ENCODE results near the gene MTRF1. TPM values are rescaled to one million over a fixed set of nuclear protein-coding genes. Genes with fewer than 3 reads are reported as not detected.

The MTRF1 gene
- total RNA-seq, 4 donors from 2014 or later, result 11.3 to 14.0 (median 12.2) TPM

DNA sequence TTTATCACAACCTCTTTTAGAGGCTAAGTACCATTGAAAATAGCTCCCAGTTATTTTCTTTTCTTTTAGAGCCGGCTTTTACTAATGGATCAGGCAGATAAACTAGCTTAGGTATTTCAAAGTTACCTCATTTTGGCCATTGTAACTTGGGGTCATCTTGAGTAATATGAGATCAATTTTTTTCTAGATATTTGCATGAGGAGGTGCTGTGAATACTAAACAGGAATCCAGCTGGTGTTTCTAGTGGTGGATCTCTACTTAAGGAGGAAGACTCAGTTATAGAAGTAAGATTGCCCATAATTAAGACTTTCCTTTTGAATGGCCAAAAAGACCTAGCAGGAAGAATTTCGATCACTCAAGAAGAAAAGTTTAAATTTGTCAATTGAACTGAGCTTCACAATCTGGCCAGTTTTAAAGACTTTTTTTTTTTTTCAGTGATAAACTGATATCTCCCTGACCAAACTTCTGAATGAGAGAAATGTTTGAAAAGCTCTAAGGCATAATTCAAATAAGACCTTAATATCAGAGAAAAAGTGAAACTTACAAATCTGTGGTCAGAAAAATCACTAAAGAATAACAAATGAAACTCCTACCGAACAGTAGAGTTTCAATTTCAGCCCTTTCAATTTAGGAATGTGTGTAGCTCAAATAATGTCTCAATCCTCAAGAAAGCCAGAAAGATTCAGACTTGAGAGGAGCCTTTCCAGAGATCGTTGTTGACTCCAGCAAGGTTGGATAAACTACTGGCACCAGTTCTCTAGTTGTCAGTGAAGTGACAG lies 36.1 kb upstream of the MTRF1 start:
- Histone ChIP-seq H3K4me3 (no peak overlapping the region), H3K9me3 (no peaks in the 10 kb centered on the region), H3K4me1 (no peaks in the 10 kb centered on the region), H3K36me3 (no peaks in the 10 kb centered on the region), H3K27me3 (no peaks in the 10 kb centered on the region), H3K27ac (no peak overlapping the region)
- intact Hi-C loops (cut with DNase I), result no loop called here
- TF ChIP-seq, protein P1, sequence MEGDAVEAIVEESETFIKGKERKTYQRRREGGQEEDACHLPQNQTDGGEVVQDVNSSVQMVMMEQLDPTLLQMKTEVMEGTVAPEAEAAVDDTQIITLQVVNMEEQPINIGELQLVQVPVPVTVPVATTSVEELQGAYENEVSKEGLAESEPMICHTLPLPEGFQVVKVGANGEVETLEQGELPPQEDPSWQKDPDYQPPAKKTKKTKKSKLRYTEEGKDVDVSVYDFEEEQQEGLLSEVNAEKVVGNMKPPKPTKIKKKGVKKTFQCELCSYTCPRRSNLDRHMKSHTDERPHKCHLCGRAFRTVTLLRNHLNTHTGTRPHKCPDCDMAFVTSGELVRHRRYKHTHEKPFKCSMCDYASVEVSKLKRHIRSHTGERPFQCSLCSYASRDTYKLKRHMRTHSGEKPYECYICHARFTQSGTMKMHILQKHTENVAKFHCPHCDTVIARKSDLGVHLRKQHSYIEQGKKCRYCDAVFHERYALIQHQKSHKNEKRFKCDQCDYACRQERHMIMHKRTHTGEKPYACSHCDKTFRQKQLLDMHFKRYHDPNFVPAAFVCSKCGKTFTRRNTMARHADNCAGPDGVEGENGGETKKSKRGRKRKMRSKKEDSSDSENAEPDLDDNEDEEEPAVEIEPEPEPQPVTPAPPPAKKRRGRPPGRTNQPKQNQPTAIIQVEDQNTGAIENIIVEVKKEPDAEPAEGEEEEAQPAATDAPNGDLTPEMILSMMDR (IDR thresholded peaks at IDR 0.05), result no peak
- TF ChIP-seq POLR2A (IDR thresholded peaks at IDR 0.05), result no peak
- WGBS, 2 donors, result 79 to 85% methylated on average over 4 of the region's 4 CpGs
- no peak for DNase-seq

GRCh38 chr13:41296879-41297646 lies 33.7 kb upstream of the MTRF1 start:
- Histone ChIP-seq H3K27me3 (no peaks in the 10 kb centered on the region), H3K27ac (no peak overlapping the region), H3K4me1 (no peaks in the 10 kb centered on the region), H3K4me3 (no peak overlapping the region), H3K9me3 (no peaks in the 10 kb centered on the region), H3K36me3 (no peaks in the 10 kb centered on the region)
- WGBS, 2 donors, result 46 to 52% methylated on average over 3 of the region's 3 CpGs
- no peak for DNase-seq
- intact Hi-C loops (cut with DNase I), result no loop called here
- TF ChIP-seq, protein P1 (IDR thresholded peaks at IDR 0.05), result no peak
- no peak for TF ChIP-seq POLR2A (IDR thresholded peaks at IDR 0.05)

GRCh38 chr13:41295973-41296372 lies 32.6 kb upstream of the MTRF1 start:
- Histone ChIP-seq H3K36me3 (no peaks in the 10 kb centered on the region), H3K27ac (no peak overlapping the region), H3K4me1 (no peaks in the 10 kb centered on the region), H3K9me3 (no peaks in the 10 kb centered on the region), H3K4me3 (no peak overlapping the region), H3K27me3 (no peaks in the 10 kb centered on the region)
- no peak for DNase-seq
- TF ChIP-seq, protein P1 (IDR thresholded peaks at IDR 0.05), result no peak
- TF ChIP-seq POLR2A (IDR thresholded peaks at IDR 0.05), result no peak
- WGBS, 2 donors, result 91 to 95% methylated on average over 1 of the region's 1 CpG
- intact Hi-C loops (cut with DNase I), result no loop called here

- TF ChIP-seq, protein P1 (IDR thresholded peaks at IDR 0.05), result no peak
- no peak for TF ChIP-seq POLR2A (IDR thresholded peaks at IDR 0.05)
- H3K4me3 ChIP-seq, result no peak overlapping the region
- 92 to 95% methylated on average over 1 of the region's 1 CpG for WGBS, 2 donors
- no peak overlapping the region for H3K27ac ChIP-seq
- no peaks in the 10 kb centered on the region for H3K36me3 ChIP-seq
- DNase-seq, result no peak
- intact Hi-C loops (cut with DNase I), result no loop called here
- no peaks in the 10 kb centered on the region for H3K27me3 ChIP-seq
- no peaks in the 10 kb centered on the region for H3K4me1 ChIP-seq
- no peaks in the 10 kb centered on the region for H3K9me3 ChIP-seq
These were observed 31.5 kb upstream of the MTRF1 start for GRCh38 chr13:41294914-41295313.

- no peak for DNase-seq
- Histone ChIP-seq H3K27me3 (no peaks in the 10 kb centered on the region), H3K36me3 (no peaks in the 10 kb centered on the region), H3K4me1 (no peaks in the 10 kb centered on the region), H3K4me3 (no peak overlapping the region), H3K9me3 (no peaks in the 10 kb centered on the region), H3K27ac (no peak overlapping the region)
- TF ChIP-seq POLR2A (IDR thresholded peaks at IDR 0.05), result no peak
- TF ChIP-seq, protein P1 (IDR thresholded peaks at IDR 0.05), result no peak
- 76 to 88% methylated on average over 1 of the region's 1 CpG for WGBS, 2 donors
- intact Hi-C loops (cut with DNase I), result no loop called here
These were observed 29.9 kb upstream of the MTRF1 start for GRCh38 chr13:41293272-41293671.
